Keratinocyte (primary cell): ENCODE measurements around the gene PITX1. TPM values are rescaled to one million over a fixed set of nuclear protein-coding genes. Genes with fewer than 3 reads are reported as not detected.

Source experiments
- DNase-seq: peaks from one replicate; pipeline ENCODE4 v3.0.0-alpha.2; 2011; ENCODE audit warnings: low read depth, missing footprints, low spot score
- FAIRE-seq: peaks from 2 replicates; lab custom pipeline; 2011; peaks lifted over from hg19 to GRCh38; lab: Jason Lieb, UNC
- H2AFZ ChIP-seq: 2 replicates; pipeline ENCODE4 v1.6.0; 2012; ENCODE audit warnings: low read length, control low read depth, inconsistent platforms; ENCODE audit not compliant: control insufficient read depth
- H3K27ac ChIP-seq: 2 replicates; pipeline ENCODE4 v1.5.1; 2011; ENCODE audit warnings: low read length; ENCODE audit not compliant: control insufficient read depth, insufficient read depth
- H3K27me3 ChIP-seq: 3 replicates; pipeline ENCODE4 v1.6.0; 2011; ENCODE audit warnings: low read length; ENCODE audit not compliant: control insufficient read depth, insufficient read depth; ENCODE audit errors: extremely low read depth
- H3K36me3 ChIP-seq, 2 experiments: 2 replicates in 1 of 2; 3 replicates in 1 of 2; pipeline ENCODE4 v1.5.1; 2011; ENCODE audit warnings: low read length in 2 of 2, mild to moderate bottlenecking in 1 of 2; ENCODE audit not compliant: control insufficient read depth in 2 of 2, insufficient read depth in 2 of 2; ENCODE audit errors: extremely low read depth in 1 of 2
- H3K4me1 ChIP-seq: 3 replicates; pipeline ENCODE4 v1.5.1; 2011; ENCODE audit warnings: low read length; ENCODE audit not compliant: control insufficient read depth, insufficient read depth; ENCODE audit errors: extremely low read depth
- H3K4me2 ChIP-seq: 3 replicates; pipeline ENCODE4 v1.6.0; 2011; ENCODE audit warnings: low read depth, low read length; ENCODE audit not compliant: control insufficient read depth, insufficient read depth; ENCODE audit errors: extremely low read depth
- H3K4me3 ChIP-seq, 3 experiments: fragments of 200-600 bp in 1 of 3; sonication (generic) in 1 of 3; 2 replicates in 2 of 3; 3 replicates in 1 of 3; pipeline ENCODE4 v1.5.1; 2011 to 2016; ENCODE audit warnings: low read length in 3 of 3, mild to moderate bottlenecking in 3 of 3, control low read depth in 2 of 3, inconsistent platforms in 1 of 3, low read depth in 1 of 3, mixed read lengths in 1 of 3, mixed run types in 1 of 3, moderate library complexity in 1 of 3; ENCODE audit not compliant: control insufficient read depth in 2 of 3, insufficient read depth in 2 of 3; ENCODE audit errors: extremely low read depth in 1 of 3
- H3K79me2 ChIP-seq: 2 replicates; pipeline ENCODE4 v1.6.0; 2012; ENCODE audit warnings: low read length; ENCODE audit not compliant: control insufficient read depth, insufficient read depth
- H3K9ac ChIP-seq: 3 replicates; pipeline ENCODE4 v1.6.0; 2011; ENCODE audit warnings: low read length; ENCODE audit not compliant: control insufficient read depth, insufficient read depth; ENCODE audit errors: extremely low read depth
- H3K9me1 ChIP-seq: 3 replicates; pipeline ENCODE4 v1.6.0; 2011; ENCODE audit warnings: low read length; ENCODE audit not compliant: control insufficient read depth, insufficient read depth; ENCODE audit errors: extremely low read depth
- H3K9me3 ChIP-seq: 2 replicates; pipeline ENCODE4 v1.5.1; 2012; ENCODE audit warnings: low read depth, low read length; ENCODE audit not compliant: control insufficient read depth
- H4K20me1 ChIP-seq: 3 replicates; pipeline ENCODE4 v1.6.0; 2011; ENCODE audit warnings: low read length; ENCODE audit not compliant: control insufficient read depth, insufficient read depth; ENCODE audit errors: extremely low read depth
- EZH2 ChIP-seq: IDR thresholded peaks from one replicate; pipeline ENCODE4 v1.6.1; 2012; ENCODE audit warnings: inconsistent platforms, mild to moderate bottlenecking, low read length, moderate library complexity
- dilution Hi-C: fragments of 300-500 bp; cut with MboI; formaldehyde crosslinking; loops from one replicate; pipeline ENCODE4 v1.7.0; 2020; ENCODE audit warnings: low sequenced_read_pairs; ENCODE audit not compliant: extremely low pct_ligation_motif_present
- polyA plus RNA-seq, 5 experiments: library from polyadenylated mRNA; depleted of rRNA in 3 of 5; stranded (reverse) in 3 of 5; stranded (forward) in 1 of 5; unstranded in 1 of 5; fragments of >200 nt; gene quantifications; 1 replicate in 1 of 5; 2 replicates in 3 of 5; 3 replicates in 1 of 5; pipeline versions ENCODE4 v1.2.1 to v1.2.3, GENCODE V29; 2011 to 2012; ENCODE audit warnings: missing spikeins in 2 of 5, low read depth in 1 of 5, low replicate concordance in 1 of 5
- TF ChIP-seq, protein P1 (sequence below), 3 experiments: IDR thresholded peaks in 1 of 3; conservative IDR thresholded peaks in 1 of 3; optimal IDR thresholded peaks in 1 of 3; 2 replicates in 2 of 3; 3 replicates in 1 of 3; pipeline versions ENCODE3 to v1.5.1; 2011; ENCODE audit warnings: low read length in 3 of 3, mild to moderate bottlenecking in 3 of 3, moderate library complexity in 2 of 3, control low read depth in 1 of 3, inconsistent platforms in 1 of 3; ENCODE audit not compliant: insufficient read depth in 2 of 3; ENCODE audit errors: extremely low read depth in 1 of 3

PITX1 gene
- polyA plus RNA-seq, 1 donor (not counting 4 experiments of a cell fraction or from before 2014, with no cell fraction given) = 0.73 TPM

DNA sequence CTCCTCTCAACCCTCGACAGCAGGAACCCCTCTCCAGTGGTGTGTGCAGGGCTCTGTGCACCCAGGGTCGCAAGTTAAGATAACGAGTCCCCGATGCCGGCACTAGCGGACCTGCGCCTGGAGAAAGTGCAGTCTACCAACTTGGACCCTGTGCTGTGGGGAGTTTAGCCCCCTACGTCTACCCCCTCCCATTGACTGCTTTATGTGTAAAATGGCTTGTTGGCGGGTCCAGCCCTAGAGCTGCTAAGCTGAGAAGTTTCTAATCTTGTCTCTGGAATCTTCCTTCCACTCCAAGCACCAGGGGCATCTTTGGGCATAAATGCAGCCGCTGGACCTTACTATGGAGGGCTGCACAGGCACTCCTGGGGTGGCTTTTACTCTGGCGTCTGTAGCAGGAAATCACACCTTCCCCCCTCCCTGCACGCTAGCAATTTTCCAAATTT, 7.1 kb upstream of the PITX1 start:
- DNase-seq (no peak), FAIRE-seq (no peak)
- H3K4me1 ChIP-seq = no peaks in the 10 kb centered on the region
- H3K4me3 ChIP-seq = no peak overlapping the region
- H3K79me2 ChIP-seq = no peaks in the 10 kb centered on the region
- H3K4me2 ChIP-seq = no peak overlapping the region
- no peak overlapping the region for H3K9ac ChIP-seq
- dilution Hi-C loops = no loop called here
- H3K27me3 ChIP-seq = peaks cover 98% of the 10 kb centered on the region
- H3K27ac ChIP-seq = no peak overlapping the region
- H3K9me1 ChIP-seq = no peaks in the 10 kb centered on the region
- H3K9me3 ChIP-seq = no peaks in the 10 kb centered on the region
- H4K20me1 ChIP-seq = no peaks in the 10 kb centered on the region
- H3K36me3 ChIP-seq = no peaks in the 10 kb centered on the region
- no peak overlapping the region for H2AFZ ChIP-seq
- TF ChIP-seq, protein P1, sequence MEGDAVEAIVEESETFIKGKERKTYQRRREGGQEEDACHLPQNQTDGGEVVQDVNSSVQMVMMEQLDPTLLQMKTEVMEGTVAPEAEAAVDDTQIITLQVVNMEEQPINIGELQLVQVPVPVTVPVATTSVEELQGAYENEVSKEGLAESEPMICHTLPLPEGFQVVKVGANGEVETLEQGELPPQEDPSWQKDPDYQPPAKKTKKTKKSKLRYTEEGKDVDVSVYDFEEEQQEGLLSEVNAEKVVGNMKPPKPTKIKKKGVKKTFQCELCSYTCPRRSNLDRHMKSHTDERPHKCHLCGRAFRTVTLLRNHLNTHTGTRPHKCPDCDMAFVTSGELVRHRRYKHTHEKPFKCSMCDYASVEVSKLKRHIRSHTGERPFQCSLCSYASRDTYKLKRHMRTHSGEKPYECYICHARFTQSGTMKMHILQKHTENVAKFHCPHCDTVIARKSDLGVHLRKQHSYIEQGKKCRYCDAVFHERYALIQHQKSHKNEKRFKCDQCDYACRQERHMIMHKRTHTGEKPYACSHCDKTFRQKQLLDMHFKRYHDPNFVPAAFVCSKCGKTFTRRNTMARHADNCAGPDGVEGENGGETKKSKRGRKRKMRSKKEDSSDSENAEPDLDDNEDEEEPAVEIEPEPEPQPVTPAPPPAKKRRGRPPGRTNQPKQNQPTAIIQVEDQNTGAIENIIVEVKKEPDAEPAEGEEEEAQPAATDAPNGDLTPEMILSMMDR (optimal IDR thresholded peaks at IDR 0.05 in 1 of 3, IDR thresholded peaks at IDR 0.05 in 1 of 3, conservative IDR thresholded peaks at IDR 0.05 in 1 of 3; ENCODE audit: extremely low read depth in 1 of 3, insufficient read depth in 2 of 3, low read length in 3 of 3) = no peak
- TF ChIP-seq EZH2 = no peak

DNA sequence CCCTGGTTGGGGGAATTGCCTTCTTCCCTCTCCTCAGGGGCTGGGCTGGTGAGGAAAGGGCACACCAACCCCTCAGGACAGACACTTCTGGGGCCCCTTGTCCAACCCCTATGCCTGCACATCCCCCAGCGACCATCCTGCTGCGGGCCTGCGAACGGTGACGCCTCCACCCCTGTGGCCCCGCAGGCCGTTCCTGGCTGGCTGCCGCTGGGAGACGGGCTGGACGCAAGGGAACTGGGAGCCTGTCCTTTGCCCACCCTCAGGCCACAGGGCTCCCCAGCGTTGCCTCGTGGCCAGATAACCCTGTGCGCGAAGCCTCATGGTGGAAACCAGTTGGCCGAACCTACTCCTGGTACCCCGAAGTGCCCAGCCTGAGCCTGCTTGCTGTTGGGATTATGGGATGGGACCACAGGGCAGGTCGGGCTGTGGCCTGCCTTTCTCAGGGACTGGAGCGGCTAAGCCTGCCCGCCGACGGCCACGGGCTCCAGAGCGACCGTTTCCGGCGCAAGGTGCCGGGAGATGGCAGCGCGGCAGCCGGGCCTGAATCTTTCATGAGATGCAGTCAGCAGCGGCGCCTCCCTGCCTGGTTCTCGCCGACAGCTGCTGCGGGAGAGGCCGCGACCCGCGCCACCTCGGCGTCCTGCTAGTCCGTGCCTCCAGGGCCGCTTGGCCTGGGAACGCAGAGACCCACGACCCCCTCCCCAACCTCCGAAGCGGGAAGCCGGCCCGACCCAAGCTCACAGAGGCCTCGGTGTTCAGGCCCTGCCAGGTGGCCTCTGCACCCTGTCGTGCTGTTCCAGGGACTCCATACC, 6.5 kb upstream of the PITX1 start:
- no peaks in the 10 kb centered on the region for H3K4me1 ChIP-seq
- no peak overlapping the region for H3K4me3 ChIP-seq
- H3K9ac ChIP-seq = no peak overlapping the region
- DNase-seq (no peak), FAIRE-seq (no peak)
- H4K20me1 ChIP-seq = no peaks in the 10 kb centered on the region
- H2AFZ ChIP-seq = no peak overlapping the region
- no peak overlapping the region for H3K27ac ChIP-seq
- H3K9me1 ChIP-seq = no peaks in the 10 kb centered on the region
- no peaks in the 10 kb centered on the region for H3K79me2 ChIP-seq
- peaks cover 98% of the 10 kb centered on the region for H3K27me3 ChIP-seq
- H3K4me2 ChIP-seq = no peak overlapping the region
- no peaks in the 10 kb centered on the region for H3K36me3 ChIP-seq
- no peaks in the 10 kb centered on the region for H3K9me3 ChIP-seq
- dilution Hi-C loops = no loop called here
- TF ChIP-seq EZH2 = peak; percentile 82
- TF ChIP-seq, protein P1 (optimal IDR thresholded peaks at IDR 0.05 in 1 of 3, IDR thresholded peaks at IDR 0.05 in 1 of 3, conservative IDR thresholded peaks at IDR 0.05 in 1 of 3; ENCODE audit: extremely low read depth in 1 of 3, insufficient read depth in 2 of 3, low read length in 3 of 3) = no peak
